Measurements from ENCODE around the gene ECT2L.

Gene ECT2L, protein sequence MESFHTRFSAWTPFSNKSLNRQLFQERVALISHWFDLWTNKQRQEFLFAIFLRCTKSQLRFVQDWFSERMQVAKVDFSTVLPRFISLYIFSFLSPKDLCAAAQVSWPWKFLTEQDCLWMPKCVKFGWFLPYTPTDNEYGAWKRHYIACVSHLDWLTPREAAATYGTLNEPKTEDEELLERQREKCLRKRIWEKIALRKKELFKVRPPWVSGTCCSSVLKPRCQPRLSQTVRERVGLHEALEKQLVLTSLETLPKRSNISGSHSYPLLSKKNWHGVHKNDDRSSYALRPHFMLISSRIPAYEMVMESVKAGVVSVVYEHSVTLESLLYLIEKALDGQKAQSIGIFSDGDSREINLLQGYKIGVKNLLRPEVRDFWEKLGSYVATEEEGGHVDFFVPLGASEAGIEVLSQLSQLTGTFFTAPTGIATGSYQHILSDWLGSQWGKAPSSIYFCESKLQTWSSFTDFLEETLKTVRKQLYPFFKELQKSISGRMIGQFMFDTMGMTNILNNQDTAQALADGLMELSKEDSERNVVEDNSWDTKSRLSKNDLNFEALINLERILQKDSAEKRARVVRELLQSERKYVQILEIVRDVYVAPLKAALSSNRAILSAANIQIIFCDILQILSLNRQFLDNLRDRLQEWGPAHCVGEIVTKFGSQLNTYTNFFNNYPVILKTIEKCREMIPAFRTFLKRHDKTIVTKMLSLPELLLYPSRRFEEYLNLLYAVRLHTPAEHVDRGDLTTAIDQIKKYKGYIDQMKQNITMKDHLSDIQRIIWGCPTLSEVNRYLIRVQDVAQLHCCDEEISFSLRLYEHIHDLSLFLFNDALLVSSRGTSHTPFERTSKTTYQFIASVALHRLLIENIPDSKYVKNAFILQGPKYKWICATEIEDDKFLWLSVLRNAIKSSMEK

DNA sequence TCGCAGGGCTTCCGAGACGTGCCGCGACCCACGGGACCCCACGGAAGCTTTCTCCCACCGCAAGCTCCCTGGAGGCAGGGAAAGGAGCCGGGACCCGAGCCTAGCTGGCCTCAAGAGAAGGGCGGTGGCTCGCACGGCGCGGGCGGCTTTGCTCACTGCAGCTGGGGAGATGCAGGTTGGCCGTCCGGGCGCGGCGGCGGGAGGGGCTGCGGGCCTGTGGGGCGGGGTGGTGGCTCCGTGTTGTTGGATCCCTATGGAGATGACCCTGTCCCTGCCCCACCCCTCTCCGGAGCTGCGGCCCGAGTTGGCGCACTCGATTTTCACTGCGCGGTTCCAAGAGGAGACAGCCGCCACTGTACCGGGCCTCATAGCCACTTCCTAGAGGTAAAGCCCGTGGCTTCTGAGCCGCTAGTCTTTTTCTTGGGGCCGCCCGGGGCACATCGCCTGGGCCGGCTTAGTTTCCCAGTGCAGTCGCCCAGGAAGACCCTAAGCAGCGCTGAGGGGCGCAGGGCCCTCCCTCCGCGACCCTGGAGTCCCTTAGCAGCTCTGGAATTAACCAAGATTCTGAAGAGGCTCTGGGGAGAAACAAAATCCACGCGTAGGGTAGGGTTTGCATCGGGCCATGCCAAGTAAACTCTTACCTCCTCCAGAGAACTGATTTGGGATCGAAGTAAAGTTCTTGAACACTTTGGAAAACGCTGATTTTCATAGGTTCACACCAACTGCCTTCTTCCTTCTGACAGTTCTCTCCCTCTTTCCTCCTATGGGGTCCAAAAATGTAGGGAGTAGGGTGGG is at the start of gene ECT2L:
TSS of gene ECT2L (plus strand) at position 279 of the 795 bp plus-strand sequence. CDS start 17,188 bp downstream, outside the sequence.
- no peak for DNase-seq

- DNase-seq = no peak
Observed at GRCh38 chr6:138752017-138752416, 43.9 kb upstream of the ECT2L start.

GRCh38 chr6:138757136-138757535 is 38.8 kb upstream of the ECT2L start:
- DNase-seq = no peak

- no peak for DNase-seq
Observed at GRCh38 chr6:138765896-138766655, 29.8 kb upstream of the ECT2L start.

GRCh38 chr6:138769102-138769676 is 26.7 kb upstream of the ECT2L start:
- no peak for DNase-seq

GRCh38 chr6:138772596-138773176 is 23.2 kb upstream of the ECT2L start:
- DNase-seq = no peak

GRCh38 chr6:138773177-138774091 is 22.5 kb upstream of the ECT2L start, which contains the start of gene CCDC28A:
TSS of gene CCDC28A (plus strand) at chr6:138773769. CDS start at chr6:138776121, 2,352 bp downstream.
- peak; percentile 84 to 90 for DNase-seq

GRCh38 chr6:138774370-138774769 is 21.5 kb upstream of the ECT2L start:
- DNase-seq = no peak

- DNase-seq = no peak
Observed at GRCh38 chr6:138776659-138777058, 19.2 kb upstream of the ECT2L start.

DNA sequence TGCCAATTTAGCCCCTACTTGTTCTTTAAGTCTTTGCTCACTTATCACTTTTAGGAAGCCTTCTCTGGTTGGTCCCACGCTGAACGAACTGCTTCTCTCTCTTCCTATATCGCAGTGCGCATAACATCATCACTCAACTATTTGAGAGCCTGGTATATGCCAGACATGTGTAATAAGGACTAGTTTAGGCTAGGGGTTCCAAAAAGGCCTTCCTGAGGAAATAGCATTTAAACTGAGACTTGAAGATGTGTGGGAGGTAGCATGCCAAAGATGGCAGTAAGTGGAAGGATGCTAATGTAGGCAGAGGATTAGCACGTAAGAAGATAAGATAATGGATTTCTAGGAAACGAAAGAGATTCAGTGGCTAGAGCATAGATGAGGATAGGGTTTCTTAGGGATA is 17.6 kb upstream of the ECT2L start:
- DNase-seq = no peak

- no peak for DNase-seq
Observed at GRCh38 chr6:138782243-138782642, 13.6 kb upstream of the ECT2L start.

DNA sequence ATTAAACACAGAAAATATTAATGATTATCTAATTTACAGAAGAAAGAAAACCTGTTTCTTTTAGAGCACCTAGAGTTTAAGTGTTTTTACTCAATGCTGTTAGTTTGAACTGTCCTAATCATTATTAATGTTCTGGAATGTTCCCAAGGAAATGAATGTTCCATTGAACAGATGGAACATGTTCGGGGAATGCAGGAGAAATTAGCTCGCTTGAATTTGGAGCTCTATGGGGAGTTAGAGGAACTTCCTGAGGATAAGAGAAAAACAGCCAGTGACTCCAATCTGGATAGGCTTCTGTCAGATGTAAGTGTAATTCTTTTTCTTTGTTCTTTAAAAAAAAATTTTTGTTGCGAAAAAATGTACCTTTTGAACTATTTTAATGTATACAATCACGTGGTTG is 10.8 kb upstream of the ECT2L start:
- no peak for DNase-seq

DNA sequence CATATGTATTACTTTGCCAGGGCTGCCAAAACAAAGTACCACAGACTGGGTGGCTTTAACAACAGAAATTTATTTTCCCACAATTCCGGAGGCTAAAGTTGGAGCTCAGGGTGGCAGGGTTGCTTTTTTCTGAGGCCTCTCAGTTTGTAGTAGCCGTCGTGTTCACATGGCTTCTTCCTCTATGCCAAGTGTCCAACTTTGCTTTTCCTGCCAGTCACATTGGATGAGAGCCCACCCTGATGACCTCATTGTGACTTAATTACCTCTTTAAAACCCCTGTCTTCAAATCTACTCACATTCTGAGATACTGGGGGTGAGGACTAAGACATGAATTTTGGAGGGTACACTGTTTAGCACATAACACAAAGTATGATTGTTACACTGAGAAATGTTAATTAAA is 9.9 kb upstream of the ECT2L start:
- no peak for DNase-seq

DNA sequence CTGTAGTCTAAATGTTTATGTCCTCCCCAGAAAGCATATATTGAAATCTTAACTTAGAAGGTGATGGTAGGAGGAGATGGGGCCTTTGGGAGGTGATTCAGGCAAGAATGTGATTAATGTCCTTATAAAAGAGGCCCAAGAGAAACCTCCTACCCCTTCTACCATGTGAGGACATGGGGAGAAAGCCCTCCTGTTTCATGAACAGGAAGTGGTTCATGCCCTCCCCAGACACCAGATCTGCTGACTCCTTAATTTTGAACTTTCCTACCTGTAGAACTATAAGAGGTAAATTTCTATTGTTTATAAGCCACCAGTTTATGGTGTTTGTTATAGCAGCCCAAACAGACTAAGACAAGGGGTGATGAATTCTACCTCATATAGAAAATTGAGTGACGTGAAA is 8.7 kb upstream of the ECT2L start:
- DNase-seq = no peak

DNA sequence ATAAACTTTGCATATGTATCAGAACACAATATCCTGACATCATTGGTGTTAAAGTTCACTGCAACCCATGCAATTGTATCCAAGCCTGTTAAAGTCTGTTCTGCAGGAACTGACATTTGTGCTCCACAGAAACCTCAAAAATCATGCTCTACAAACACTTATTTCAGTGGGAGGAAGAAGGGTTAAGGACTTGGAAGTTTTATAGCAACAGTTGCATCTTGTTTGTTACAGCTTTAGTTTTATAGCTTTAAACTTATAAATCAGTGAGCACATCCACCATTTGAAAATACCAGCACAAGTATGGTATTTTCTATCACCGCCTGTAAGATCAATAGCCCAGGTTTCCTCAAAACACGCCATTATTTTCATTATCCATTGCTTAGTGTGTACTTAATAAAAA is 884 bp downstream of the ECT2L start:
- no peak for DNase-seq

DNA sequence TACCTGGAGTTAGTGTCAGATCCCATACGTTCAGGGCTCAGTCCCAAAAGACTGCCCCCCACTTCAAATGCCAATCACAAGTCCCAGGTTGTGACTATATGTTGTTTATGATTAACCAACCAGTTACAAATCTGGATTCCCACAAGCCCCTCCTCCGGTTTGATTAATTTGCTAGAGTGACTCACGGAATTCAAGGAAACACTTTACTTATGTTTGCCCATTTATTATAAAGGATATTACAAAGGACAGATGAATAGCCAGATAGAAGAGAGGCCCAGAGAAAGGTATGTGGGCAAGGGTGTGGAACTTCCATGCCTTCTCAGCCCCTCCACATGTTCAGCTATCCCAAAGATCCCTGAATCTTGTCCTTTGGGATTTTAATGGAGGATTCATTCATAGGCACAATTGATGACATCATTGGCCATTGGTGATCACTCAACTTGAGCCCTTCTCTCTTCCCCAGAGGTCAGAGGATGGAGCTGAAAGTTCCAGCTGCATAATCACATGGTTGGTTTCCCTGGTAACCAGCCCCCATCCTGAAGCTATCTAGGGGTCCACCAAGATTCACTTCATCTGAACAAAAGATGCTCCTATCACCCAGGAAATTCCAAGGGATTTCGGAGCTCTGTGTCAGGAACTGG is 2.0 kb downstream of the ECT2L start:
- DNase-seq = no peak

DNA sequence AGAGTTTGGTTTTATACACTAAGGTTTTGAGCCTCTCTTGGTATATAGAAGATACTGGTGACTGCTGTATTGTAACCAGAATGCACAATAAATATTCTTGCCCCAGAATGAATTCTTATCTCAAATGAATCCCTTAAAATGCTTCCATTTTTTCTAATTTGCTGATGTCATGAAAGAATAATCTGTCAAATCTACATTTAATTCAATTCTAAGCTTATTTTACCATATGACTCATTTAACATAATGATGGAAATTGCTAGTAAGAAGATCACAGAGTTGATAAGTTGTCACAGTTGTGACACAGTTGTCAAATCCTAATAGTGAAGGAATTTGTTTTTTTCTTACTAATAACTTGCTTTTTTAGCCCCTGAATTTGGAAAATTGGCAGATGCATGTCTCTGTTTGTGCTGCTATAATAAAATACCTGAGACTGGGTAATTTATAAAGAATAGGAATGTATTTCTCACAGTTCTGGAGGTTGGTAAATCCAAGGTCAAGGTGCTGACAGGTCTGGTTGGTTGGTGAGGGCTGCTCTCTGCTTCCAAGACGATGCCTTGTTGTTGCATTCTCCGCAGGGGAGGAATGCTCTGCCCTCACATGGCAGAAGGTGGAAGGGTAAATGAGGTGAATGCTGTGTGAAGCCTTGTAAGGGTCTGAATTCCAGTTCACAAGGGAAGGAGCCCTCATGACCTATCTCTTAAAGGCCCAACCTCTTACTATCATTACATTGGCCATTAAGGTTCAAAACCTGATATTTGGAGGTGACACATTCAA is 4.7 kb downstream of the ECT2L start:
- no peak for DNase-seq

- no peak for DNase-seq
Observed at GRCh38 chr6:138803331-138803730, 7.4 kb downstream of the ECT2L start.

- DNase-seq = no peak
Observed at GRCh38 chr6:138803861-138804260, 8.0 kb downstream of the ECT2L start.

Data from stimulated activated CD4-positive, alpha-beta T cell treated with anti-CD3 and anti-CD28 coated beads, Interleukin-4, amount 100 ng/mL, for 4 hours (primary cell).